GM12864 (cell line): ENCODE measurements around the gene AKNA.

Experiments used
- DNase-seq: peaks from one replicate; pipeline ENCODE4 v3.0.0-alpha.2; 2011; ENCODE audit warnings: low read depth
- H3K4me3 ChIP-seq: 2 replicates; pipeline ENCODE4 v1.5.1; 2011; ENCODE audit warnings: mild to moderate bottlenecking, low read depth, low read length, control low read depth
- CTCF ChIP-seq: IDR thresholded peaks from 2 replicates; pipeline ENCODE4 v1.5.1; 2011; ENCODE audit warnings: low read depth, mild to moderate bottlenecking, moderate library complexity, low read length, control low read depth, inconsistent platforms; ENCODE audit errors: missing control alignments

The AKNA gene

GRCh38 chr9:114362394-114362793 lies 25.4 kb downstream of the AKNA start:
- no peak overlapping the region for H3K4me3 ChIP-seq
- DNase-seq = no peak
- no peak for TF ChIP-seq CTCF

DNA sequence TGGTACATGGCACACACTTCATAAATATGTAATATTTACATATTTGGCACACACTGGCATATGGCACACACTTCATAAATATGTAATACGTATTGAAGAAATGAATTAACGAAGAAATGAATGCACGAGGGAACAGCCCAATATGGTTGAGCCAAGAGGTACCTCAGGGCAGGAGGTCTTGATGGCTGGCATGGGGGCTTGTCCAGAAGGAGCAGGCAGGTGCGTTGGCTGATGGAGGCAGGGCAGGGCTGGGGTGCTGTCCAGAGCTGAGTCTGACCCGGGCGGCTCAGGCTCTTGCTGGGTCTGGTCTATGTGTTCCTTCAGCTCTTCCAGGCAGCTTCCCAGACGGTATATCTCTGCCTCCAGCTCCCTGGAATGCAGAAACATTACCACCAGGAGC lies 26.2 kb downstream of the AKNA start:
- no peak for DNase-seq
- no peak overlapping the region for H3K4me3 ChIP-seq
- TF ChIP-seq CTCF = no peak

DNA sequence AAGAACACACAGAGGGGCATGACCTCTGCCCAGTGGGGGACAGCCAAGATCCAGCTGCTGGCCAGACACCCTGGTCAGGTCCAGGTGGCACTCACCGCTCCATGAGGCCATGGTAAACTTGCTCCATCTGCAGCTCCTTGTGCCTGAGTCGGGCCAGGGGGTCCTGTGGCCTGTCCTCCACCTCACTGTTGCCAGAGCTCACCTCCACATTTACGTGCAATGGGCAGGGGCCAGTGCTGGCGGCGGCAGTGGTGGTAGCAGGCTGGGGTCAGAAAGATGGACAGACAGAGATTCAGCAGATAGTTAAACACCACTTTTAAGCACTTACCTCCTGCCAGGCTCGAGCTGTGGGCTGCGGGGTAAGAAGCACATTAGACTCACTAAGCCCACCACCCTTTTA lies 28.0 kb downstream of the AKNA start:
- no peak for TF ChIP-seq CTCF
- H3K4me3 ChIP-seq = no peak overlapping the region
- no peak for DNase-seq

DNA sequence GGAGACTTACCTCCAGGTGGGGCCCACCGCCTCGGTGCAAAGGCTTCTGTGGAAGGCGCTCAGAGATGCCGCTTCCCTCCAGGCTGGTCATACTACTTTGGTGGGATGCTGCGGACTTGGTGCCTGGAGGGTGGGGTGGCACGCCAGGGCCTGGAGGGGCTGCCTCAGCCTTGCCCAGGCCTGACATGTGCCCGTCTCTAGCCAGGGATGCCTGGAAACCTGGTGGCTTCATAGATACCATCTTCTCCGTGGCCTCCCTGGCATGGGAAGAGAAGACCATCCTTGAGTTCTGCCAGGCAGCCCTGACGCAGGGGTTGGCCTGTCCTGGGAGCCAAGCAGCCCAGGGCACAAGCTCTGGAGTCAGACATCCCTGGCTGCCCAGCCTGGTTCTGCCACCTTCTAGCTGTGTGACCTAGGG lies 29.9 kb downstream of the AKNA start:
- TF ChIP-seq CTCF = no peak
- no peak for DNase-seq
- no peak overlapping the region for H3K4me3 ChIP-seq

- TF ChIP-seq CTCF = no peak
- DNase-seq = no peak
- no peak overlapping the region for H3K4me3 ChIP-seq
These were observed 30.4 kb downstream of the AKNA start for GRCh38 chr9:114357360-114357759.

GRCh38 chr9:114356792-114357191 lies 31.0 kb downstream of the AKNA start:
- DNase-seq = no peak
- H3K4me3 ChIP-seq = no peak overlapping the region
- no peak for TF ChIP-seq CTCF

DNA sequence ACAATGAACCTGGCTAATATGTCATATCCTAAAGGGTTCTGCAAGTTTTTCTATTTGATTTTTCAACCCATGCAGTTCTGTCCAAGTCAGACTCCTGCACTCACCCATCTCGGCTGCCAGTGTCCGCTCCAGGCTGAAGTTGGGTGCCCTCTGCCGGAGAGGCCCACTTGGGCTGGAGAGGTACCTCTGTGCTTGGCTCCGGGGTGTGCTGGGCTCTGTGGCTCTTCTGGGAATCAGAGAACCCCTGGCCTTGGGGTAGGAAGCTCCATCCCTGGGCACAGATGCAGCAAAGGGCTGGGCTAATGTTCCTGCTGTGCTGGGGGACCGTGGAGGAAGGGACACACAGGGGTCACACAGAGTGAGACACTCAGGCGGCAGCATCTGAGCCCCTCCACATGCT lies 32.0 kb downstream of the AKNA start:
- no peak for TF ChIP-seq CTCF
- no peak overlapping the region for H3K4me3 ChIP-seq
- no peak for DNase-seq
